Globus pallidus (tissue), 1 donor: Measurements from ENCODE around the gene ARPP21.

Source experiments
- DNase-seq: peaks from one replicate; pipeline ENCODE4 v3.0.0-alpha.2; 2015; ENCODE audit warnings: low spot score

Gene ARPP21

DNA sequence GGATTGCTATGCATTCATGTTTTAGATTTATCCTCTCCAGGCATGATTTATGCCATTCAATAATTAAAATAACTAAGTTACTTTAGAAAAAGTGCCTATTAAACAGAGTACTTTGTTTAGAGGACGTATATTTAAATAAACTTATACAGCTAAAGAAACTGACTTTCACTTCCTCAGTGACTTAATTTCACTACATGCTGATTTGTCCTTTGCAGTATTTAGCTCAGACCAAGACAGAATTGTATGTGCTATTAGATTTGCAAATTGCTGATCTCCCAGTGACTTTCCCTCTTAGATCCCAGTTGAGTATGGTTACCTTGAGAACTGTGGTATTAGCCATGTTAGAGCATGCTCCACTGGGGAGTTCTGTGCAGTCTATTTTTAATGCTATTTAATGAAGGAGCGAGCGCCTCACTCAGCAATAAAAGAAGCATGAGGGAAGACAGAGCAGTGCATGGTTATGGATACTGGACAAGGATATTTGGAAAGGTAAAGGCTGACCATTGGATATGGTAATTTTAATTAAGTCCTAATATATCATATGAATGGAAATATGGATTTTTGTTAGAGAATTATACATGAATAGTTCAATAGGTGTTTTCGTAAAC, 2.7 kb downstream of the ARPP21 start:
- no peak for DNase-seq

DNA sequence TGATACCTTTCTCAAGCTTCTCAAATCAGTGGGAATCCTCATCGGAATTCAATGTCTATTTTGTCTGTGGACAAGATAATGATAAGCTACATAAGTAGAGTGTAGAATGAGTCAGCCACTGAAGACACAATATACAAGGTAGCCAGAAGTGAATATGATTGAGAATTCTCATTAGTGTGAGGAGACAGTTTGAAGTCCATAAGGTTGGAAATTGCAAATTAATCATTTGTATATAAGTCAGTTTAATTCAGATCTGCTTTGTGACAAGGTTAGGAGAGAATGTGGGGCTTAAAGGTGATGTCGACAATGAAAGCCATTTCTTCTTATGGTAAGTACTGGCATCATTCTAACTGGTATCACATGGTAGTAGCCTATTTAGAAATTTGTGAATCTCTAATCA, 4.2 kb downstream of the ARPP21 start:
- no peak for DNase-seq

DNA sequence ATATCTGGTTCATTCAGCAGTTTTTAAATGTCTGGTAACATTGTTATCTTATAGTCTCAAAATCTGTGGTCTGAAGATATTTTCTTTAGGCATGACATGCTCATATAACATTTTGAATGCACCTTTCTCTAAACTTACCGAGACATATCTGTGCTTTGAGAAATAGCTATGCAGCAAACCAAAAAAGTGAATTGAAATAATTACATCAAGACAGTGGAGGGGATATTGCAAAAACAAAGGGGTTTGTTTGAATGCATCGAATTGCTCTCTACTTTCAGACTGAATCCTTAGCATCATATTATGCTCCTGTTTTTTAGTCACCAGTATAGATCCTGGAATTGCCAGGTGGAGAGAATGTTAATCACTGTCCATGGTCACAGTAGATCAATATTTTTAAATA, 5.1 kb downstream of the ARPP21 start:
- DNase-seq = no peak

DNA sequence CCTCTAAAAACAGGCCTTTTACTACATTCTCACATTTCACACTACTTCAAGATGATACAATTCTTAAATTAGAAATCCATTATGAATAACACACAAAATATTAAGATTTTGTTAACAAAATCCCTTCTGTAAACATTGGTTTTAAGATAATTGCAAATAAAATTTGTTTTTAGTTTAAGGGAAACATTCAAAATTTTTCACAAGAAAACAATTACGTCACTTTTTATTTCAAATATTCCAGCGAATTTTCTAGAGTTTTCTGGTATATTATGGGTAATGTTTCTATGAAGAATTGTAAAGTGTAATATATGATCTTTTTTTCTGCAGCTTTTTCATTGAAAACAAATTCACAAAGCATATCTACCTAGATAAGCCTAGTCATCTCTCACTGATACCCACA, 5.9 kb downstream of the ARPP21 start:
- no peak for DNase-seq

DNA sequence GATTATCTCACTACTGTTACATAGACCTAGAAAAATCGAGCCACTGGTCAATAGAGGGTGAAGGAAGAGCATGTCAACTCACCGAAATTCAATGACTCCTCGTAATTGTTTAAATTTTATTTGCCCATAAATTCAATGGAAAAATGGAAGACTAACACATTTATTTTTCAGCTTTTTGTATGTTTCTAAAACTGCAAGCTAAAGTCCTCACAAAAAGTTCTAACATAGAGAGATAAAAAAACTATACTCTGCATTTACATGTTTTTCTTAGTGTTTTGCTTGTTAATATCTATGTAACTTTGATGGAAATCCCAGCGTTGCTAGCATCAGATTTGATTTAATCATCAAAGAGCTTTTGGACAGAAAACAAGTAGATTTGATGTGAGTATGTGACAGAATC, 6.8 kb downstream of the ARPP21 start:
- DNase-seq = no peak

DNA sequence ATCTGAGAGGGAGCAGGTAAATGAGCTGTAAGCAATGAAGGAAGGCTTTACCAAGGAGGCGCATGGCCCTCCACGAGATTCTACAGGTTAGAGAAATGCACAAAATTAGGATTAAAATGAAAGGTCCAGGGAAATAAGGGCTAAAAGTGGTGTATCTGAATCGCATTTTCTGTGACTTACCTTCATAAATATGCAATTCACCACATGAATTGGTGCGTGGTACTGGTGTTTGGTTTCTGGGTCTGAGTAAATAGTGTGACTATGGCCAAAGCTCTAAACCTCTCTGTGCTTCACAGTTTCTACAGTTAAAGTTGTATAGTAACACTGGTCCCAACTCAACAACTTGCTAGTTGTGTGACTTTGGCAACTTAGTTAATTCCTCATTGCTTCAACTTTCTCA, 8.1 kb downstream of the ARPP21 start:
- DNase-seq = no peak

DNA sequence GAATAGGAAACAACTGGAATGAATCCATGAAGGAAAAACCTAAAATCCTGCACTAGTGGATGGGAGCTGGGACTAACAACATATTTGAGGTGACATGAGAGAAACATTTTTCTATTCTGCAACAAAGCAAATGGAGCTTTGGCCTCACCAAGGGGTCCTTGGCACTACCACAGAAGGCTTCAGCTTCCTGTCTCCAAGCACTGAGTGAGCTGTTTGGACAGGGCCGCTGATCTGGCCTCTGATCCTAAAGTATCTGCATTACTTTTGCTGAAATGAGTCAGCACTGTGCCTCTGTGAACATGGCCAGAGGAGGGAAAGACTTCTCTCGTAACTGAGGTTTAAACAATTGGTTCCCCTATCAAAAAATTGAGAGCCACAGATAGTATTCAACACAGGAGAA, 9.0 kb downstream of the ARPP21 start:
- no peak for DNase-seq

DNA sequence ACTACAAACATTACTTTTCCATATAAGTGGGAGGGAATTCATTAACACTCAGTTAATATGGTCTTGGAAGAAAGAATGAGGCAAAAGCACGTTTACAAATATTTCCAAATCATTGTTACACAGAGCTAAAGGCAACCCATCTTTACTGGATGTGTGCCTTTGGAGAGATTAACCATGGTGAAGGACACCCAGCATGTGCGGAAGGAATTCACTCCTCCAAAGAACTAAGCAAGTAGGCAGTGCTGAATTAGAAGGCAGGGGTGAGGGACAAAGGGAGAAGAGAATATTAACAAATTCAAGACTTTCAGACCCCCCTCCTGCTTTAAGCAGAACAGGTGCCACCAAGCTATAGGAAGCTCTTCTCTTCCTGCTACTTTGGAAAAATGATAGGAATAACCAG, 10.1 kb downstream of the ARPP21 start:
- no peak for DNase-seq

DNA sequence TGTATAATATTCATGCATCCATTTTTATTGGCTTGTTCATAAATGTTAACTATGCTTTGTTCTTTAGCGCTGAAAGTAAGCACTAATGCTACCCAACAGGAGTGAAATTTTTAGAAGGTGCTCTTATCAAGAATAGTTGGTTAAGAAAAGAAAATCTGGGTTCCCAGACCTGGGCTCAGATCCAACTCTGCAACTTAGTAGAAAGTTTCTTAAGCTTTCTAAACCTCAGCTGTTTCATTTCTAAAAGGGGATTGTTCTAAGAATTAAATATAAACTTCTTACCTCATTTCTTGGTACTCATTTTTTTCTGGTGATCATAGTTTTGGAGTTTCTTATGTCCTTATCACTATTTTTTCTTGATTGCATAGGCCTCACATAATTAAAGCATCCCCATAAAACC, 12.1 kb downstream of the ARPP21 start:
- no peak for DNase-seq

DNA sequence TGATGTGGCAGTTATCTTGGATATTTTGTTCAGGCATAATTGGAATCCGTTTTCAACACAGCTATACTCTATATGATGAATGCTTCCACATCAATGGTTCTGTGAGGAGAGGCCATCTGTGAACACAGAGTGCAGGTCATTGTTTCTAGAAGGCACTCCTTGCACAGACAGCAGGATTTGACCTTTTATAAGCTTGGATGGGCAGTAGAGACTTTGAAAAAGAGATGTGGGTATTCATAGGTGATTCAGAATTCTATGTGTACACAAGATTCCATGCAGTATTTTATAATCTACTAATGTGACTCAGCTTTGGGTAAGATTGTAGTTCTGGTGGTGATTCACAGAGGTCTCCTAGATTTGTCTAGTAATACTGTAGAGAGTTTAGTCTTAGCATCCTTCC, 12.5 kb downstream of the ARPP21 start:
- DNase-seq = no peak

DNA sequence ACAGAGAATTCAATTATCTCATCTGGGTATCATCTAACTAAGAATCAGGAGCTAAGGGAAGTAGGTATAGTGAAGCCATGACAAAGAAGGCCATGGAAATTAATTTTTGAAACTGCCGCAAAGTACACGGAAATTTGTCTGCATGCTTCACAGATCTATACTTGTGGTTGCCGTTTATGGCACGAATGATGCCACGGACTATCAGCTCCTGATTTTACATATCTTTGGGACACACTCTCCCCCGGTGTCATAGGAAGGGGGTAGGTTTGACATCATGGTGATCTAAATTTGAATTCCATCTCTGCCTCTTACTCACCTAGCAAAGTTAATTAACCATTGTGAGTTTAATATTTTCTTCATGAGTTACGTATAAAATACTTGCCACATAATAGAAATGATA, 14.0 kb downstream of the ARPP21 start:
- DNase-seq = no peak

DNA sequence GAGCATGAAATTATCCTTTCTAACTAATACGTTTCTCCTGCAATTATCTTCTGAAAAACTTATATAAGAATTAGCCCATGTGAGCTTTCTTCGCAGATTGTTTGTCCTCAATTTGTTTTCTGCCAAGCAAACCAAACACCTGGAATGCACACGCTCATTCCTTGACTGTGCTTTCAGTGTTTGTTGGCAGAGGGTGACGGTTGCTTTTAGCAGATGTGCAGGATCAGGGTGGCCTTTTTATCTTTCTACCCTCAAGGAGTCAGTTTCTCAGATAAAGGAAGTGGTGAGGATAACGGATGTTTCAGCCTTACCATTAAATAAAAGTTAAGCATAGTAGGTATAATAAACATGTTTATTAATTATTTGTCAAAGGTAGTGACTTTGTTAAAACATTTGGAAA, 15.2 kb downstream of the ARPP21 start:
- DNase-seq = no peak

DNA sequence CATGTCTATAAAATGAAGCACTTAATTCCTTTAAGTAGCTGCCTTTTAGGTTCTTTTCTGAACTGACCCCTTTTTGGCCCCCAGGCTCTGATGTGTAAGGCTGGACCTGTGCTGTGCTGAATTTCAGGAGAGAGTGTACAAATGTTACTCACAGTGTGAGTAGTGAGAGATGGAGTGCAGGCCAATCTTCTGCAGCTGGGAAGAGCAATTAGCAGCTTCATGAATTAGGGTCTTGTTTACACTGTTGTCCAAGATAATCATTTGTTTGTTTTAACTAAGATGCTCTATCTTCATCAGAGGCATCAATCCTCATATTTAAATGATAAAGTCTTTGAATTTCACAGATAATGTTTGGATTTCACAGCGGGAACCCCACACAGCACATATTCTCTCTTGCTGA, 19.4 kb downstream of the ARPP21 start:
- no peak for DNase-seq

DNA sequence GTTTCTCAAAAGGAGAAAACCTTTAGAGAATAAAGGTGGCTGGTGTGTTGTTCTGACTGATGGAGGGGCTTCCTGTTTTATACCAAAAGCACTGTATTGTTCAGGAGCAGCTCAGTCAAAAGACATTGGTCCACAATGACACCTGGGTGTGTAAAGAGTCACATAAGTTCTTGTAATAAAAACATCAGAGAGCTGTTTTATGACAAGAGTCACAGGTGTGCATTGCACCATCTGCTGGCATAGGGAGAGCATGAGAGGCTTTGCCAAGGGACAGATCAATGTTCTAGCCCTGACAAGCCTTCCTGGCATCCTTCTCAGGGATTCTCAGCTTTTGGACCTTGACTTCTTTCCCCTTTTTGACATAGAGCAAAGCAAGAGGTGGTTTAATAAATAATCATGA, 20.4 kb downstream of the ARPP21 start:
- no peak for DNase-seq

DNA sequence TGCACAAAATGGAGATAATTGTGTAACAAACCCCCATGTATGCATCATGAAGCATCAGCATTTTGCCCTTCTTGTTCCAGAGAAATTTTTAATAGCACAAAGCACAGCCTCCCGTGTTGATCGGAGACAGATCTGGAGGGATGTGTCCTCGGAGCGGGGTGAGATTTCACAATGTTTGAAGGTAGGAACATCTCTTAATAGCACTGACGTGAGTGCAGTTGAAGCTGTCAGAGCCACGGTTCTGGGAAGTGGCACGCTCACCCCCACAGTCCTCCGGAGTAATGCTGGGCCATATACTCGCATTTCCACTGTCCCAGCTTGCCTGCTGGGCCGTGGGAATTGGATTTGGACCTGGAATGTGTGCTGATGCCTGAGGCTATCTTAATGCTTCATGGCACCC, 24.1 kb downstream of the ARPP21 start:
- no peak for DNase-seq

DNA sequence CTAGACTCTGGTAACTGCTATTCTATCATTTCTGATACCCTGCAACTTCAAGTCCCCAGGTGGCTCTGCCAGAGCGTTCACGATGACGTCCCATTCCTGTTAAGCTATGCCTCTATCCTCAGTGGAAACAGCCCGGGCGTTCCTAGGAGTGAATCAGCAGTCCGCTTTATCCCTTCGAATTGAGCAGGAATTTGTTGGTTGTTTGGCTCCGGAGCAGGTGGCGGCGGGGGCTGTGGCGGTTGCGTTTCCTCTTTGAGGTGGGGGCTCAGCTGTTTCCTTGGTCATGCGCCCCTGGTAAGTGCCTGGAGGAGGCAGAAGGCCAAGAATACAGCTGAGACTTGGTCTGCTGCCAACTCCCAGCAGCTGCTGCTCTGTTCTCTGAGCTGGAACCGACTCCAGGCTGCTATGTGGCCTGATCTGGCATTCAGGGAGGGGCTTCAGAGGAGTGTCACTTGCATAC, 25.2 kb downstream of the ARPP21 start:
- peak; percentile 90 for DNase-seq

DNA sequence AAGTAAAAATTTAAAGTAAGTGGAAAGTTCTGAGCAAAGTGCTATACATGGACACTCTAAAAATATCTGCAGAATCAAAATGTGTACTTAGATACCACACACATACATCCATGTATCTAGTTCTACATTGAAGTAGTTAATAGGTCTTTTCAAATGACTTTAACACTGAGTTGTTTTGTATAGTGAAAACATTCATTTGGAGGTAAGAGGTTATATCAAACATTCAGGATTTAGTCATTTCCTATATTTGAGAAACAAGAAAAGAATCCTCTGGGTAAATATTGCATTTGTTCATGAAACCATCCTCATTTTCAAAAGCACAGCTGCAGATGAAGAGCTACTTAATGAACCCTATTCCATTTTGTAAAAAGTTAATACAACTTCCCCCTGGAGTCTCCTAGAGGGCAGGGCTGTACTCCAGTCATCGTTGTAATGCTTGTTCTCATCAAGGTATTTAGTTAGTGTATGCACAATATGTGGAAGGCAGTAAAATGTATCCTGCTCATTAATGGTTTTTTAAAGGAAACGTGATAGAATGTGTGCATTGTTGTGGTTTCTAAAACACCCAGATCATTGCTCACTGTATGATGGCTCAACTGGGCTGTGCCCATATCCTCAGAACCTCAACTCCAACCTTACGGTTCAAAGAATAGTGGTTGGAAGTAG, 26.2 kb downstream of the ARPP21 start:
- no peak for DNase-seq

DNA sequence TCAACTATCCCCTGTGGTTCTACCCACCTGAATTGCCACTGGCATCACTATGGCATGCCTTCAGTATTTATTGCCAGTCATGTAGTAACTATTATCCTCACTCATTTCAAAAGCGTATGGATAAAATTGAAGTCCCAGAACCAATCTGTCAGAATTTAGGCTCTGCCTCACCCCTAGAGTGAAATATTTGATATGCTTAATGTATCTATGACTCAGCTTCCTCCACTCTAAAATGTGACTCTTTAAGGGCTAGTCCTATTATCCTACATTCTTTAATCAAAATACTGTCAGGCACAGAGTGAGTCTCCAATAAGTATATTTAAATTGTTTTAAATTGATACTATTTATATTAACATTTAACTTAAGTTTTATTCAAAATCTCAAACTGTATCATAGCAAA, 27.6 kb downstream of the ARPP21 start:
- no peak for DNase-seq

DNA sequence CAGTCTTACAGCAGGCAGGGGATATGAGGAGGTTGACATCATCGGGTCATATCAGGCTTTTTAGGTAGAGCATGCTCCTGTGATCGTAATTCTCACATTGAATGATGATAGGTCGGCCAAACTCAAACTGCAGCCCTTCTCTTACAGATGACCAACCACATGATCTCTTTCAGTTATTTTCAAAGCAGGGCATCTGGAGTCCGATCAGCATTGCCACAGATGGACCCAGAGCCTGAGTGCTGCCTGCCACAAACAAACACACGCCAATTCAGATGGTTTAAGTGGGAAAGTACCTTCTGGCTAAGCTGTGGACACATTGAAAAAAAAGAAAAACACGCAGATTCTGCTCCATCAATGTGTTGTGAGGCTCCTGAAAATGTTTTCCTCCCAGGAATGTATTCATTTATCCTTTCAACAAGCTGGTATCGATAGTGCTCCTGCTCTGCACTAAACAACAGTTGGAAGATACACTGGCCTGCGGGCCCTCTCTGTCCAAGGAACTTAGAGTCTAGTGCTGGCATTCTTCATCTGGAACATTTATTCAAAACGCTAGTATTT, 31.2 kb downstream of the ARPP21 start:
- peak; percentile 68 for DNase-seq

DNA sequence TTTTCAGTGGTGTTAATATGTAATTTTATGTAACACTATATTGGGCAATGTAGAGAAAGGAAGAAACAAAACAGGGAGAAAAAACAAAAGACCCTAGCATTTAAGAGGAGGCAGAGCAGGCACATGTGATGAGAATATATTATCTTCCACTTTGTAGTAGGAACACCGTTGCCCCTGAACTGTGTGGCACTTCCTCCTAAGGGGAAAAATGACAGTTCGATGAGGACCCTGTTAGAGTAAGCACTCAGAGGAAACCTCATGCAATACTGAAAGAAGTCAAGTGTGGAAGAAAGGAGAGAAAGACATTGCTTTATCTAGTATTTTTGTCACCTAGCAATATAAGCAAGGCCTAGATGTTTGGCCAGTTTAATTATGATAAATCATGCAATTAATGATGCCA, 32.2 kb downstream of the ARPP21 start:
- DNase-seq = no peak

DNA sequence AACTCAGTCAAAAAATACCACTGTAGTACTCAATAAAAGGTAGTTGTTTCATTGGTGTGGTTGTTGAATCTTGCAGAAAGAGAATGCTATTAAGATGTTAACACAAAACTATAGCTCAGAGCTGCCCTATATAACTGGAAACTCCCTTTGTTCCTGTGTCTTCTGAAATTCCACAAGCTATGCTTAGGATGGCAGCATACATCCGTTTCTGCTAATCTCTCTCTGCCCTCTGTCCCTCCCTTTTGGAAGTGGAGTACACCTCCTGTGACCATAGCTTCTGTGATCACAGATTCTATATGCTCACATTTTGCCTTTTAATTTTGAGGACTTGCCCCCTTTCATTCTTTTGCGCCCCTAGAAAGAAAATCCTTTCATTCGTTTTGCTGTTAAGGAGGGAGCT, 33.7 kb downstream of the ARPP21 start:
- no peak for DNase-seq

DNA sequence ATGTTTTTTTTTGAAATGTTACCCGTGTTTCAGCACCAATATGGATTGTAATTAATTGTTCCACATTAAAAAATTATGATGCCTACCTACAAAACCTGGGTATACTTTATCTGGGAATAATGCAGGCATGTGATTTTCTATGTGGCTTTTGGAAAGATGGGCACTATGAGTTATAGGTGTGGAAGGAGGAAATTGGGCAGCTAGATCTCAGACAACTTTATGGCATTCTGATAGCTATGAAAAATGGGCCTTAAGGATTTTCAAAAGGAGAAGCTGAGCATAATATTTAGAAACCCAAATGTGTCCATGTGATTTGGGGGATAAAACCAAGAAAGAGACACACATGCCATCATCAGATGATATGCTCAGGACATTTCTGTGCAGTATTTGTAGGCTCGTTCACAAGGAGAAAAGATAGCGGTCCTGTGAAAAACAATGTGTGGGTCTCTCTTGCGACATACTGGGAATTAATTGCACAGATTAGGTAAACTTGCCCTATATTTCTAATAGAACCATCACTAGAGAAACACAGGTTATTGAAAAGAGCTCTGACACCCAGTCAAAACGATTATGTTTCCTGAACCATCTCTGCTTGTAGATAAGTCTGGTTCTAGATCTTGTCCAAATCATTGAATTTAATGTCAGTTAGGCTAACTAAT, 35.3 kb downstream of the ARPP21 start:
- no peak for DNase-seq

DNA sequence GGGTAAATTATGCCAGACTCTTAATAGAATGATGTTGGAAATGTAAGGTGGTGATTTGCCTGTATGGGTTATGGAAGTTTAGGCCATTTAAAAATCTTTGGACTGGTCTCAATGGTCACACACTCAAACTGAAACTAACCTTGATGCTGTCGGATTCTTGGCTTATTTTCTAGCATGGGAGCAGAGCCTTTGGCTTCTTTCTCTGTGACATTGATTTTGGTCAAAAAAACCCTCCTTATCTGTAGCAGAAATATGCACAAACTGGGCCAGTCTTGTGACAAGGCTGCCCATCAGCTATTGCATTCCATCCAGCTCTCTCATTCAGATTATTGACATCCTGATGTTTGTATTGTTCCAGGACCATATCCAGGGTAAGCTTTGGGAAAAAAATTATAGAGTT, 35.9 kb downstream of the ARPP21 start:
- no peak for DNase-seq
